GM18505 (cell line): ENCODE data around the gene FXYD1.

Experiments used
- ATAC-seq: cut with Tn5 transposase; IDR thresholded peaks from one replicate; pipeline ENCODE4 v1.9.1; 2021; ENCODE audit not compliant: unreplicated experiment
- POLR2A ChIP-seq: IDR thresholded peaks from 4 replicates; pipeline ENCODE4 v1.6.1; 2011; ENCODE audit warnings: borderline replicate concordance; ENCODE audit not compliant: insufficient read depth, insufficient read length; ENCODE audit errors: extremely low read depth

Gene FXYD1

GRCh38 chr19:35112995-35113688 is 25.5 kb upstream of the FXYD1 start:
- TF ChIP-seq POLR2A: no peak
- ATAC-seq: no peak

GRCh38 chr19:35114353-35115176 is 24.1 kb upstream of the FXYD1 start:
- TF ChIP-seq POLR2A: no peak
- no peak for ATAC-seq

DNA sequence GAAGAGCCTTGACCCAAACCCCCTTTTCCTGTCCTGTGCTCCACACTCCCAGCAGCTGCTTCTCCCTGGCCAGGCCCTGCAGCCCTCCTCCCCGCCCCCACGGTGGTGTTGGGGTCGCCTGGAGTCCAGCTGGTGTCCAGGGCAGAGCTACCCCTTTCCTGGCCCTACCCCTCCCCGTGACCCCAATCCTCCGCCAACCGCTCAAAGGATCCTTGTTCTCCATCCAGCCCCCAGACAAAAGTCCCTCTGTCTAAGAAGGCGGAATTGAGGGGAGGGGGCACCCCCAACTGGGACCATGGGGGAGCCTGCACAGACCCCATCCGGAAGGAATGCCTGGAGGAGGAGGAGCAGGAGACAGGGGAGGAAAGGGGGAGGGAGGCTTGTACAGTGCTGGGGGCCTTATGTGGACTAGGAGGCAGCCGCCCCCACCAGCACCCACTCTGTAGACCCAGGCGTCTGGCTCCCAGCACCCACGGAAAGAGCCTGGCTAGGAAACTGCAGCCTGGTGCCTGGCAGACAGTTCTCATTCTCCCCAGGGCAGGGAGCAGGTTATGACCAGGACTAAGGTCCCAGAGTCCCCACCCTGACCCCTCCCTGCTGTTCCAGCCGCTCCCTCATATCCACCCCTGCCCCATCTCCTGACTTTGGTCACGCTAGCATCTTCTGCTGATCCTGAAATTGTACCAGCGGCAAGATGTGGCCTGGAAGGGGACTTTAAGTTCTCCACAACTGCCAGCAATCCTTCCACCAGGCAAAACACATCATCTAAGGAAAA is 23.3 kb upstream of the FXYD1 start, which contains the start of gene FXYD3:
FXYD3 (plus strand) TSS at position 647 of the 775 bp plus-strand sequence. CDS start 3,554 bp downstream, outside the sequence.
- ATAC-seq: no peak
- TF ChIP-seq POLR2A: no peak

DNA sequence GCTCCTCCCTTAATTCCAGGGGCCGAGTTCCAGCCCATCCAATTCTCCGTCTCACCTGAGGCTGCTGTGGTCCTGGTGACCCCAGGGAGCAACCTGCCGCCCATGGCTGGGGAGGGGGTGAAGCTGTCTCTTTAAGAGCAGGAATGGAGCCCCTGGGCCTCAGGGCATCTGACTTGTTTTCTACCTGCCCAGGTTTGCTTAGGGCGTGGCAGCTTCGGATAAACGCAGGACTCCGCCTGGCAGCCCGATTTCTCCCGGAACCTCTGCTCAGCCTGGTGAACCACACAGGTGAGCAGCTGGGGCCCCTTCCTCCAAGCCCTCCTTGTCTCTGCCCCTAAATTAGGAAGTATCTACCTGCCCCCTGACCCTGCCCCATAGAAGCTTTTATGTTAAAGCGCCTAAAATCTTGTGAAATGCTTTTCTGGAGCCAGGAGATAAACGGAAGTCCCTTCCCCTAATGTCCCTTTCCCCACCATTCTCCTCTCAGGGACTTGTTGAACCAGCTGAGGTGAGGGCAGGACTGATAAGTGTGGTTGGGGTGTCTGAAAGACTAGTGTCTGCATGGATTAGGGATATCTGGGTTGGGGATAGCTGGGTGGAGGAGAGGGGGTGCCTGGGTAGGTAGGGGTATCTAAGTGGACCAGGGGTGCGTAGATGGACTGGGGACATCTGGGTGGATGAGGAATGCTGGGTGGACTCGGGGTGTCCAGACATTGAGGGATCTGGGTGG is 22.4 kb upstream of the FXYD1 start:
- ATAC-seq: no peak
- no peak for TF ChIP-seq POLR2A

DNA sequence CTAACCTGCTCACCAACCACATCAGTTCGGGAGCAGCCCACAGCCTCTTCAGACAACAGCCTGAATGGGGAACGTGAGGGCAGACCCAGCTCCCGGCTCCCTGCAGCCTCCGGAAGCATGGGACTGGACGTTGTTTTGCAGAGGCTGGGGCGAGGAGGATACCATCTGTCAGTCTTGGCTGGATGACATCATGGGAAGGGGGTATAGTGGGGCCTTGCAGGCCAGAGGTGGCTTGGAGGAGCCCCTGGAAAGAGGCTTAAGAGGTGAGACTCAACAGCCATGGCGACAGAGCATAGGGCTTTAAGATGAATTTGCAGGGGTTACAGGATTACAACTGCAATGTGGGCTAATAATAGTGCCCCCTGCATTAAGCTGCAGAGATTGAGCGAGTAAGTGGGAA is 21.5 kb upstream of the FXYD1 start:
- TF ChIP-seq POLR2A: no peak
- ATAC-seq: no peak

GRCh38 chr19:35117799-35118198 is 20.8 kb upstream of the FXYD1 start:
- ATAC-seq: no peak
- TF ChIP-seq POLR2A: no peak

DNA sequence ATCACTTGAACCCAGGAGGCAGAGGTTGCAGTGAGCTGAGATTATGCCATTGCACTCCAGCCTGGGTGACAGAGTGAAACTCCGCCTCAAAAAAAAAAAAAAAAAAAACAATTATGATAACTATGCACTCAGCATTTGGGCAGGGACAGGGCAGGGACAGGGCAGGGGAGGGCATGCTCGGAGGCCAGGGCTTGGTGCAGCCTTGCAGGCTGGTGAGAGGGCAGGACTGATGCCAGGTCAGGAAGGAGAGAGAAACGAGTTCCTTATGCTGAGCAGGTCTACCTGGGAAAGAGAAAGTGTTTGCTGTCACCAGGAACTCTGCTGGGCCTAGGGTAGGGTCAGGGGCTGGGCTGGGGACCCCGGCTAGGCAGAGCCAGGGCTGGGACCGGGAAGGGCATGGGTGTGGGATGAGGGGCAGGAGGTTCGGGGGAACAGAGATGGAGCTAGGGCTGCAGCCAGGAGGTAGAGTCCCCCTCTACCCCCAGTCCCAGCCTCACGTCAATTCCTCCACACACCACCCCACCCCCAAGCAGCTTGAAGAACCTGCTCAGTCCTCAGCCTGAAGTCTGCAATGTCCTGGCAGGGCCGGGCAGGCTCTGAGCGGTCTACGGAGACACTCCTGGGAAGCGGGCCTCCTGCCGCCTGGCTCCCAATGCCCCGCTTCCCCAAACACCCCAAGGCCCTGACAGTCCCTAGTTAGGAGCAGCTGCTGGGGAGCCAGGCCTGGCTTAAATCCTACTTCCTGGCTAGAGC is 20.2 kb upstream of the FXYD1 start:
- no peak for ATAC-seq
- no peak for TF ChIP-seq POLR2A

DNA sequence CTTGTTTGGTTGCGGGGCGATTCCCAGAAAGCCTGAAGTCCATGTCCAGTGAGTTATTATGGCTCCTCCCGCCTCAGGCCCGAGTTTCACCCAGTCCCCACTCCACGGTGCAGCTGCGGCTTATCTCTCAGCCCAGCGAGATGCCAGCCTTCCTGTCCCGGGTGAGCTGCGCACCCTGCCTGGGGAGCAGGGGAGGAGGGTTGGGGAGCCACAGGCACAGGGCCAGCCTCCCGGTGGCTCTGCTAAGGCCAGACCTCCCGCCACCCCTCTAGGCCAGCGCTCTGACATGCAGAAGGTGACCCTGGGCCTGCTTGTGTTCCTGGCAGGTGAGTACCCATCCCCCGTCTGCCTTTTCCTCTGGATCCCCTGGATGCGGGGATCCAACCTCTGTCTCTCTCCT is 19.5 kb upstream of the FXYD1 start:
- TF ChIP-seq POLR2A: no peak
- no peak for ATAC-seq

DNA sequence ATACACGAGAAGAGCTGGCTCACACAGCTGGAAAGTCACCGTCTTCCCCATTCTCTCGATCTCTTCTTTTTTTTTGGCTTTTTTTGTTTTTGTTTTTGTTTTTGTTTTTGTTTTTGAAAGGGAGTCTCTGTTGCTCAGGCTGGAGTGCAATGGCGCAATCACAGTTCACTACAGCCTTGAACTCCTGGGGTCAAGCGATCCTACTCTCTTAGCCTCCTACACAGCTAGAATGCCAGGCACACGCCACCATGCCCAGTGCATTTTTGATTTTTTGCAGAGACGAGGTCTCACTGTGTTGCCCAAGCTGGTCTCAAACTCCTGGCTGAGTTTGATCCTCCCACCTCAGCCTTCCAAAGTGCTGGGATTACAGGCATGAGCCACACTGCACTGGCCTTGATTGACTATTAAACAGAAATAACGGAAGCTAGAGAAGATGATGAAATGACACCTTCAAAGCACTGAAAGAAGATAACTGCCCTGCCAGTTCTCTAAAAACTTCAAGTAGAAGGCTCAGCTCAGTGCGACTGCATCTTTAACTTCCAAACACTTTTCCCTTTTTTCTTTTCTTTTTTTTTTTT is 19.0 kb upstream of the FXYD1 start:
- no peak for TF ChIP-seq POLR2A
- ATAC-seq: no peak

GRCh38 chr19:35120492-35120891 is 18.1 kb upstream of the FXYD1 start:
- ATAC-seq: no peak

DNA sequence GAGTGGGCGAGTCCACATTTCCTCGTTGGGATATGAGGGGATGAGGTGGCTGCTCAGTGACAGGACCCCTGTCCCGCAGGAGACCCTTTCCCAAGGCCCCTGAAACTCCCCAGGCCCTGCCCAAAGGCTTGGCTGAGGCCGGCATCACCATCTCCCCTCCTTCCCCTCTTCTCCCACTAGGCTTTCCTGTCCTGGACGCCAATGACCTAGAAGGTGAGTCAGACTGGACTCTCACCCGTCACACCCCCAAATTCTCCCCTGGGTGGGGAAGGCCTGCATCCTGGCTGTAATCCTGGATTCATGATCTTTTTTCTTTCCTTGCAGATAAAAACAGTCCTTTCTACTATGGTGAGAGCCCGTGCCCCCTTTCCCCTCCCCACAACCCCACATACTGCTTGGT is 17.7 kb upstream of the FXYD1 start:
- ATAC-seq: no peak

More at GRCh38 chr19:35120492-35120891, 18.1 kb upstream of the FXYD1 start:
- no peak for TF ChIP-seq POLR2A

DNA sequence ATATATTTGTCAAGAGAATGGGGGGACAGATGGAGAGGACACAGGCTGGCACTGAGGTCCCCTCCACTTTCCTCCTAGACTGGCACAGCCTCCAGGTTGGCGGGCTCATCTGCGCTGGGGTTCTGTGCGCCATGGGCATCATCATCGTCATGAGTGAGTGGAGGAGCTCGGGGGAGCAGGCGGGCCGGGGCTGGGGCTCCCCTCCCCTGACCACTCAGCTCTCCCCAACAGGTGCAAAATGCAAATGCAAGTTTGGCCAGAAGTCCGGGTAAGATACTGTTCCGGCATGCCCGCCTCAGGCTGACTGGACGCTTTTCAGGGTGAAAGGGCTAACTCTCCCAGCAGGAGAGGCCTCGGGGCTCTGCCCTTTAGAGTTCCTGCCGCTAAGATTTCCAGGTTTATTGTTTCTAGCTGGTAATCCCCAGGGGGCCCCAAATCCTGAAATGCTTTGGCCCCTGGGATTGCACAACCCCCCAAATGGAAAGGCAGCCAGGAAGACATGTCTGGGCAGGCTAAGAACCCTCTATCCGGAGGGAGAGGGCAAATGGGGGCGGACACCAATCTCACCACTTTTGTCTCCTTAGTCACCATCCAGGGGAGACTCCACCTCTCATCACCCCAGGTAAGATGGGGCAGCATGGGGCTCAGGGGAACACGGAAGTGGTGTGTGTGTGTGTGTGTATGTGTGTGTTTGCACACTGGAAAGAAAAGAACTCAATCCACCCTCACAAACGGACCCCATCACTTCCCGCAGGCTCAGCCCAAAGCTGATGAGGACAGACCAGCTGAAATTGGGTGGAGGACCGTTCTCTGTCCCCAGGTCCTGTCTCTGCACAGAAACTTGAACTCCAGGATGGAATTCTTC is 15.7 kb upstream of the FXYD1 start:
- no peak for TF ChIP-seq POLR2A
- ATAC-seq: no peak

More for the DNA sequence above, 17.7 kb upstream of the FXYD1 start:
- TF ChIP-seq POLR2A: no peak

DNA sequence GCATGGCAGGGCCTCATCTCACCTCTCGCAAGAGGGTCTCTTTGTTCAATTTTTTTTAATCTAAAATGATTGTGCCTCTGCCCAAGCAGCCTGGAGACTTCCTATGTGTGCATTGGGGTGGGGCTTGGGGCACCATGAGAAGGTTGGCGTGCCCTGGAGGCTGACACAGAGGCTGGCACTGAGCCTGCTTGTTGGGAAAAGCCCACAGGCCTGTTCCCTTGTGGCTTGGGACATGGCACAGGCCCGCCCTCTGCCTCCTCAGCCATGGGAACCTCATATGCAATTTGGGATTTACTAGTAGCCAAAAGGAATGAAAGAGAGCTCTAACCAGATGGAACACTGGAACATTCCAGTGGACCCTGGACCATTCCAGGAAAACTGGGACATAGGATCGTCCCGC is 15.1 kb upstream of the FXYD1 start:
- no peak for TF ChIP-seq POLR2A
- no peak for ATAC-seq
